ENCODE data around the gene CLIP1.

DNA sequence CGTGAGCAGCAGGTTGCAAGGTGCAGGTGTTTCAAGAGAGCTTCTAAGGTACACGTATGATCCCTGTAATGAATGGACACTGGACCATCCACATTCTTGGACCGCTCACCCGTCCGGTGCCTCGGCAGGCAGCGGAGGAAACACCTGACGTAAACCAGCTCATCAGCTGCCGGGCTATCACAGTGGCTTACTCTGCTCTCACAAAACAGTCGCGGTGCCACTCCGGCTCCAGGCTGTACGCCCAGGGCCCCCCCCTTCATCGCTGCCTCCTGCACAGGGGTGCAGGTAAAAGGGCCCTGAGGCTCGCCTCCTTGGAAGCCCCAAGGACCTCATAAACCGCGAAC, 156.6 kb downstream of the CLIP1 start:
- TF ChIP-seq CTCF (IDR thresholded peaks at IDR 0.05) (no peak), POLR2A (IDR thresholded peaks at IDR 0.05) (no peak)
